Type B pancreatic cell (in vitro differentiated cells): Measurements from ENCODE around the gene SGK1. TPM values are rescaled to one million over a fixed set of nuclear protein-coding genes. Genes with fewer than 3 reads are reported as not detected.

Experiments
- DNase-seq: peaks from one replicate; pipeline ENCODE4 v3.0.0; 2021; ENCODE audit warnings: mixed read lengths; ENCODE audit not compliant: unreplicated experiment; ENCODE audit errors: extremely low spot score
- H3K27ac Mint-ChIP-seq: 2 replicates; pipeline ENCODE4 v1.8.0; 2021; ENCODE audit warnings: mild to moderate bottlenecking, mixed read lengths
- H3K27me3 Mint-ChIP-seq: 2 replicates; pipeline ENCODE4 v1.8.0; 2021; ENCODE audit warnings: mixed read lengths
- H3K36me3 Mint-ChIP-seq: 2 replicates; pipeline ENCODE4 v1.8.0; 2021; ENCODE audit warnings: mixed read lengths
- H3K4me1 Mint-ChIP-seq: one replicate; pipeline ENCODE4 v1.8.0; 2021; ENCODE audit warnings: mixed read lengths; ENCODE audit not compliant: unreplicated experiment
- H3K4me3 Mint-ChIP-seq: 2 replicates; pipeline ENCODE4 v1.8.0; 2021; ENCODE audit warnings: mild to moderate bottlenecking, mixed read lengths
- H3K9me3 Mint-ChIP-seq: 2 replicates; pipeline ENCODE4 v1.8.0; 2021; ENCODE audit warnings: mixed read lengths
- total RNA-seq: library from RNA; stranded (reverse); gene quantifications from 2 replicates; pipeline ENCODE4 v1.2.1, GENCODE V29; 2021; ENCODE audit warnings: low replicate concordance
- TF ChIP-seq, protein P1 (sequence below): fragments of 200-600 bp; sonication (generic); conservative IDR thresholded peaks from 2 replicates; pipeline ENCODE4 v1.5.0; 2021; ENCODE audit warnings: antibody characterized with exemption, mild to moderate bottlenecking

The SGK1 gene
- total RNA-seq, 1 donor from 2014 or later = 52.6 TPM

DNA sequence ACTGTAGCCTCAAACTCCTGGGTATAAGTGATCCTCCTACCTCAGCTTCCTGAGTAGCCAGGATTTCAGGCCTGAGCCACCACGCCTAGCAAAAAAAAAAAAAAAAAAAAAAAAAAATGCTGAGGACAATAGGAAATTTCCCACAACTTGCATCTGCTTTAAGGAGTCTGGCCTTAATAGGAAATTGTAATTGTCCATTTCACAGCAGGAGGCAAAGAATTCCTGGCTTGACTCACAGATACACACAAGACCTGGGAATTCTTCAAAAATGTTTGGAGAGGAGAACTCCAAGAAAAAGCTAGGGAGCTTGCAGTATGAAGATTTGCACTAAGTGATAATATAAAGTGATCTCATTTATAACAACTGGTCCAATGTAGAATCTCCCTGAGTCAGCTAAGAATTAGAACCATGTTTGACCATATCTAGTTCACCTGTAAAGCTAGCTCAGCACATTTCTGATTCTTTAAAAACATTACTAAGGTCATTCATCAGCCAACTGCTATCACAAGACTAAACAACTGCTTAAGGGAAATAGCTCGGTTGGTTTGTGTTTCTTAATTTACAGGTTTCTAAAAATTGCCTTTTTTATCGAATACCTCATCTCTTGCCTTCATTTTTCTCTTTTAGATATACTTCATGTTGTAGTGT is 185.3 kb downstream of the SGK1 start:
- H3K27me3 Mint-ChIP-seq = no peaks in the 10 kb centered on the region
- no peak overlapping the region for H3K4me3 Mint-ChIP-seq
- no peaks in the 10 kb centered on the region for H3K9me3 Mint-ChIP-seq

DNA sequence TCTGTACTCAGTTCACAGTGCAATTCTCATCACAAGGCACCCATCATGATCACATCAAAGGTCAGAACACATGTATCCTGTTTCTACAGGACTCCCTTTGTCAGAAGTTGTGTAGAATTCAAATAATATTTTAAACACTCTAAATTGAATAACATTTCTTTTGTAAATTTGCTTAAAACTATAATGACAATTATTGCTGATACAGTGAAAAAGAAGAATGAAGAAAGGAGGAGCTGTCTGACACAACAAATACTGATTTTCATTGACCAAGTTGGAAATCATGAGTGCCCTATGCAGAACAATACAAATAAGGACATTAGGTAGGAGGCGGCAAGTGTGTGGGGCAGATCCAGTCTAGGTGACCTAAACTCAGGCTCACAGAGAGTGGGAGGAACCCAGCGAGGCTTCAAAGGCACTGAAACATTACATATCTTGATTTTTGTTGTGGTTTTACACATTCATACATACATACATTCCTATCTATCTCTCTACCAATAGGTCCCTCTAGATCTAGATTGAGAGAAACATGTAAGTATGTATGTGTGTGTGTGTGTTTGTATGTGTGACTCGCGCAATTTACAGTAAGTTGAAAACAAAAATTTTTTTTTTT is 186.3 kb downstream of the SGK1 start:
- Mint-ChIP-seq H3K4me1 (no peaks in the 10 kb centered on the region), H3K4me3 (no peak overlapping the region), H3K27me3 (no peaks in the 10 kb centered on the region), H3K27ac (no peak overlapping the region), H3K36me3 (no peaks in the 10 kb centered on the region), H3K9me3 (no peaks in the 10 kb centered on the region)
- no peak for DNase-seq
- TF ChIP-seq, protein P1, sequence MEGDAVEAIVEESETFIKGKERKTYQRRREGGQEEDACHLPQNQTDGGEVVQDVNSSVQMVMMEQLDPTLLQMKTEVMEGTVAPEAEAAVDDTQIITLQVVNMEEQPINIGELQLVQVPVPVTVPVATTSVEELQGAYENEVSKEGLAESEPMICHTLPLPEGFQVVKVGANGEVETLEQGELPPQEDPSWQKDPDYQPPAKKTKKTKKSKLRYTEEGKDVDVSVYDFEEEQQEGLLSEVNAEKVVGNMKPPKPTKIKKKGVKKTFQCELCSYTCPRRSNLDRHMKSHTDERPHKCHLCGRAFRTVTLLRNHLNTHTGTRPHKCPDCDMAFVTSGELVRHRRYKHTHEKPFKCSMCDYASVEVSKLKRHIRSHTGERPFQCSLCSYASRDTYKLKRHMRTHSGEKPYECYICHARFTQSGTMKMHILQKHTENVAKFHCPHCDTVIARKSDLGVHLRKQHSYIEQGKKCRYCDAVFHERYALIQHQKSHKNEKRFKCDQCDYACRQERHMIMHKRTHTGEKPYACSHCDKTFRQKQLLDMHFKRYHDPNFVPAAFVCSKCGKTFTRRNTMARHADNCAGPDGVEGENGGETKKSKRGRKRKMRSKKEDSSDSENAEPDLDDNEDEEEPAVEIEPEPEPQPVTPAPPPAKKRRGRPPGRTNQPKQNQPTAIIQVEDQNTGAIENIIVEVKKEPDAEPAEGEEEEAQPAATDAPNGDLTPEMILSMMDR = no peak

More for the DNA sequence above, 185.3 kb downstream of the SGK1 start:
- DNase-seq = no peak
- Mint-ChIP-seq H3K27ac (no peak overlapping the region), H3K36me3 (no peaks in the 10 kb centered on the region), H3K4me1 (no peaks in the 10 kb centered on the region)
- TF ChIP-seq, protein P1 = no peak

DNA sequence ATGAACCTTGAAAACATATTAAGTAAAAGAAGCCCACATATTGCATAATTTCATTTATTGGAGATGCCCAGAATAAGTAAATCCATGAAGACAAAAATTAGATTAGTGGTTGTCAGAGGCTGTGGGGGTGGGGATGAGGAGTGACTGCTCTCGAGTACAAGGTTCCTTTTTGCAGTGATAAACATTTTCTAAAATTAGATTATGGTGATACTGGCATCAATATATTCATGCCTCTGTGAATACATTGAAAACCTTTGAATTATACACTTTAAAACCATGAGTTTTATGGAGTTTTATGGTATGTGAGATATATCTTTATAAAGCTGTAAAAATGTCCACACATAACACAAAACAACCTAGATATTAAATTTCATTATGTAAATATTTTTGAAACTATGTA is 189.8 kb downstream of the SGK1 start:
- no peak overlapping the region for H3K4me3 Mint-ChIP-seq
- TF ChIP-seq, protein P1 = no peak
- no peak overlapping the region for H3K27ac Mint-ChIP-seq
- H3K9me3 Mint-ChIP-seq = no peaks in the 10 kb centered on the region
- no peaks in the 10 kb centered on the region for H3K36me3 Mint-ChIP-seq
- no peaks in the 10 kb centered on the region for H3K27me3 Mint-ChIP-seq
- H3K4me1 Mint-ChIP-seq = peaks cover 3% of the 10 kb centered on the region
- no peak for DNase-seq

DNA sequence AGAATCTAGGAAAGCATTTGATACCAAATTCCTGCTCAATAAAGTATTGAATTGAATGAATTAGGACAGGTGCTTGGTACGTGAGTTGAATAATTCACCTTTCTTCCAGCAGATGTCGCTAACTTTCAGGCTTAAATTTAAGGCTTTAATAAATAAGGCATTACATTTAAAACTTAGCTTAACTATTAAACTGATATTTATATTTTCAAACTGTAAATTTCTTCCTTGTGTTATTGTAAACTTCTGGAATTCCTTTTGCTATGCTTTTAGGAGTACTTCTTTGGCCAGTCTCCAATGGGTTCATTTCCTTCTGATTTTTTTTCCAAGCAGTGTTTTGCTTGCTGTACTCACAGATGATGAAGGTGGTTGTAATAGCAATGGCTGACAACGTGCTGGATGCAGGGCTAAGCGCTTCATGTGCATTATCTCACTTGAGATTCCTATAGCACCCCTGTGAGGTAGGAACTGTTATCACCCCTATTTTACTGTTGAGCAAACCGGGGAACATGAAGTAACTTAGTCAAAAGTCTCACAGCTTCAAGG is 194.2 kb downstream of the SGK1 start:
- no peaks in the 10 kb centered on the region for H3K9me3 Mint-ChIP-seq
- TF ChIP-seq, protein P1 = peak; percentile 87
- H3K4me3 Mint-ChIP-seq = no peak overlapping the region
- peaks cover 3% of the 10 kb centered on the region for H3K4me1 Mint-ChIP-seq
- no peak for DNase-seq
- peak overlapping the region; percentile 14 for H3K27ac Mint-ChIP-seq
- no peaks in the 10 kb centered on the region for H3K36me3 Mint-ChIP-seq
- no peaks in the 10 kb centered on the region for H3K27me3 Mint-ChIP-seq

DNA sequence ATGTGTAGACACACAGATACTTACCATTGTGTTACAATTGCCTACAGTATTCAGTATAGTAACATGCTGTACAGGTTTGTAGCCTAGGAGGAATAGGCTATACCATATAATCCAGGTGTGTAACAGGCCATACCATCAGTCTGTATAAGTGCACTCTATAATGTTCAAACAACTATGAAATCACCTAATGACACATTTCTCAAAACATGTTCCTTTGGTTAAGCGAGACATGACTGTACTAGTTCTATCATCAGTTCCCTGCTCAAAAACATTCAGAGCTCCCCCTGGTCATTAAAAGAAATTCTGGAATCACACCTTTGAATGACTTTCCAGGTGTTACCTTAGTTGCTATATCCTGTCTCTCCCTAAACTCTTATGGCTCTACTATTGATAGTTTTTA is 195.1 kb downstream of the SGK1 start:
- no peak overlapping the region for H3K27ac Mint-ChIP-seq
- H3K36me3 Mint-ChIP-seq = no peaks in the 10 kb centered on the region
- no peak overlapping the region for H3K4me3 Mint-ChIP-seq
- DNase-seq = no peak
- TF ChIP-seq, protein P1 = no peak
- peaks cover 9% of the 10 kb centered on the region for H3K4me1 Mint-ChIP-seq
- H3K27me3 Mint-ChIP-seq = no peaks in the 10 kb centered on the region
- no peaks in the 10 kb centered on the region for H3K9me3 Mint-ChIP-seq
